ENCODE data around the gene HTR1D. TPM values are rescaled to one million over a fixed set of nuclear protein-coding genes. Genes with fewer than 3 reads are reported as not detected.
"Not testable (repeated sequence)": the region's sequence is repeated elsewhere in the genome, so short reads cannot be mapped to it uniquely, and the experiment has no call there.

The HTR1D gene
- total RNA-seq, 4 donors from 2014 or later: not detected

DNA sequence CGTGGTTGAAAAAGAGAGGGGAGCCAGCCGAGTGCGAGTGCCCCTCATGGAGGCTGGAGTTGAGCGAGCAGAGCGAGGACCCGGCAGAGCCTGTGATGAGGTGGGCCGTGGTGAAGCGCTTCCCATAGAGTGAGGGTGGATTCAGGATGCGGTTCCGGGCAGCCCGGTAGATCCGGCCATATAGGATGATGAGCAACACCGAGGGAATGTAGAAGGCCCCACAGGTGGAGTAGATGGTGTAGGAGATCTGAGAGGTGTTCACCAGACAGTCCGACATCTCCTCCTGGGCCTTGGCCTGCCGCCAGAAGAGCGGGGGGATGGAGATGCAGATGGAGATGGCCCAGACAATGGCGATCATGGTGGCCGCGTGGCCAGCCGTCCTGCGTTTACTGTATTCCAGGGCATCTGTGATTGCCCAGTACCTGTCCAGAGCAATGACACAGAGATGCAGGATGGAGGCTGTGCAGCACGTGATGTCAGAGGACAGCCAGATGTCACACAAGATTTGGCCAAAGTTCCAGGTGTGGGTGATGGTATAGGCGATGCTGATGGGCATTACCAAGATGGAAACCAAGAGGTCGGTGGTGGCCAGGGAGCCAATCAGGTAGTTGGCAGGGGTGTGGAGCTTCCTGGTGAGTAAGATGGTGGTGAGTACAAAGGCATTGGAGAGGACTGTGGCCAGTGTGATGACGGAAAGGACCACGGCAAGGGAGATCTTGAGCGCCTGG is 23.7 kb downstream of the HTR1D start:
- no peak for ATAC-seq (ENCODE audit: low FRiP score)
- no peak for DNase-seq (ENCODE audit: low spot score)
- TF ChIP-seq CTCF (IDR thresholded peaks at IDR 0.05): no peak

GRCh38 chr1:23191199-23191598 is 26.1 kb downstream of the HTR1D start:
- ATAC-seq (ENCODE audit: low FRiP score): no peak
- no peak for DNase-seq (ENCODE audit: low spot score)
- TF ChIP-seq CTCF (IDR thresholded peaks at IDR 0.05): no peak

- not testable (repeated sequence) for DNase-seq (ENCODE audit: low spot score); ATAC-seq (ENCODE audit: low FRiP score)
Observed at GRCh38 chr1:23188936-23189452, 28.3 kb downstream of the HTR1D start.

DNA sequence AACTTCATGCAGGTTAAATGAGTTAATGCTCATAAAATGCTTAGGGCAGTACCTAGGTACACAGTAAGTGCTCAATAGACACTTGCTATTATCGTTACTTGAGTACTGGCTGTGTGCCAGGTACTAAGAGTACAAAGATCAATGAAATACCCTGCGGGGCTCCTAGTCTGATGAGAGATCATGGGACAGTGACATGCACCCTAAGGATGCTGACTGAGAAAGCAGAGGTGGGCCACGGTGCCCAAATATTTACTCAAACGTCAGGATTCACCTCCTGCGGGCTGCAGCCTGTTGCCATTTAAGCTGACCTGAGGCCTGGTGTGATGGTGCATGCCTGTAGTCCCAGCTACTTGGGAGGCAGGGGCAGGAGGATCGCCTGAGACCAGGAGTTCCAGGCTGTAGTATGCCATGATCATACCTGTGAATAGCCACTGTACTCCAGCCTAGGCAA is 28.8 kb downstream of the HTR1D start:
- DNase-seq (ENCODE audit: low spot score): no peak
- no peak for ATAC-seq (ENCODE audit: low FRiP score)
- TF ChIP-seq CTCF (IDR thresholded peaks at IDR 0.05): no peak

- ATAC-seq (ENCODE audit: low FRiP score) (no peak), DNase-seq (ENCODE audit: low spot score) (no peak)
- TF ChIP-seq CTCF (IDR thresholded peaks at IDR 0.05): no peak
Observed at GRCh38 chr1:23187637-23188036, 29.7 kb downstream of the HTR1D start.

DNA sequence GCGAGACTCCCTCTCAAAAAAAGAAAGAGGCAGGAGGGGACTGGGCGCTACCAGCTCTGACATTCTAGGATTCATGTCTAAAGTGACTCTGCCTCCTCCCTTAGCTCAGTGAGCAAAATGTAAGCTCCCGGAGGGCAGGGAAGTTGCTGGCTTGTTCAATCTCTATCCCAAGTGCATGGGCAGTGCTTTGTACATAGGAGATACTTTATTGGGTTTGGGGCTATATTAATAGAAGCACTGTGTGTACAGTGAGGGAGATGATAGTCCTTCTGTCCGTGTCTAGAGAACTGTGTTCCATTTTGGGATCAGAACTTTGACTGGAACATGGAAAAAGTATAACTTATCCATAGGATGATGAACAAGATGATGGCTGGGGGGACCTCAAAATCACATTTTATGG is 31.9 kb downstream of the HTR1D start:
- no peak for DNase-seq (ENCODE audit: low spot score)
- no peak for TF ChIP-seq CTCF (IDR thresholded peaks at IDR 0.05)
- ATAC-seq (ENCODE audit: low FRiP score): no peak

GRCh38 chr1:23184212-23184934 is 32.9 kb downstream of the HTR1D start:
- ATAC-seq (ENCODE audit: low FRiP score) (no peak), DNase-seq (ENCODE audit: low spot score) (no peak)
- TF ChIP-seq CTCF (IDR thresholded peaks at IDR 0.05): peak in 2 of 3 donors; percentile 51 to 81

All from omental fat pad (tissue), 4 donors.